KMS-11 (cell line): ENCODE results near the gene PRUNE2.

Experiments
- H2AFZ ChIP-seq: fragments of 200-600 bp; sonication (generic); 2 replicates; pipeline ENCODE4 v1.6.1; 2016; ENCODE audit warnings: antibody characterized with exemption, mixed run types, low read depth
- H3K27ac ChIP-seq: fragments of 200-600 bp; sonication (generic); 2 replicates; pipeline ENCODE4 v1.6.1; 2016; ENCODE audit warnings: mild to moderate bottlenecking, mixed run types
- H3K27me3 ChIP-seq: fragments of 200-600 bp; sonication (generic); 2 replicates; pipeline ENCODE4 v1.6.1; 2017; ENCODE audit warnings: mild to moderate bottlenecking, low read depth, mixed run types, moderate library complexity; ENCODE audit not compliant: insufficient read depth
- H3K36me3 ChIP-seq: fragments of 200-600 bp; sonication (generic); 2 replicates; pipeline ENCODE4 v1.6.1; 2017; ENCODE audit warnings: mild to moderate bottlenecking, mixed run types; ENCODE audit not compliant: insufficient read depth
- H3K4me1 ChIP-seq: fragments of 200-600 bp; sonication (generic); 2 replicates; pipeline ENCODE4 v1.6.1; 2016; ENCODE audit warnings: mild to moderate bottlenecking, low read depth, mixed run types; ENCODE audit not compliant: poor library complexity, severe bottlenecking
- H3K4me2 ChIP-seq: fragments of 200-600 bp; sonication (generic); 2 replicates; pipeline ENCODE4 v1.7.0; 2016; ENCODE audit warnings: mild to moderate bottlenecking, mixed run types
- H3K4me3 ChIP-seq: fragments of 200-600 bp; sonication (generic); IDR thresholded peaks from 2 replicates; pipeline ENCODE4 v1.6.1; 2017; ENCODE audit warnings: low read depth, low read length, mixed read lengths; ENCODE audit not compliant: insufficient read depth
- H3K79me2 ChIP-seq: fragments of 200-600 bp; sonication (generic); 2 replicates; pipeline ENCODE4 v1.6.1; 2016; ENCODE audit warnings: low read depth, mixed run types; ENCODE audit not compliant: insufficient read depth
- H3K9ac ChIP-seq: fragments of 200-600 bp; sonication (generic); 2 replicates; pipeline ENCODE4 v1.6.1; 2016; ENCODE audit warnings: mild to moderate bottlenecking, mixed run types
- H4K20me1 ChIP-seq: fragments of 200-600 bp; sonication (generic); 2 replicates; pipeline ENCODE4 v1.6.1; 2016; ENCODE audit warnings: mild to moderate bottlenecking, mixed run types; ENCODE audit not compliant: insufficient read depth
- TF ChIP-seq, protein P1 (sequence below): fragments of 200-600 bp; sonication (generic); conservative IDR thresholded peaks from 2 replicates; pipeline ENCODE4 v1.6.1; 2017; ENCODE audit warnings: low read depth, mild to moderate bottlenecking, antibody characterized with exemption, low read length, moderate library complexity, mixed read lengths

The PRUNE2 gene

DNA sequence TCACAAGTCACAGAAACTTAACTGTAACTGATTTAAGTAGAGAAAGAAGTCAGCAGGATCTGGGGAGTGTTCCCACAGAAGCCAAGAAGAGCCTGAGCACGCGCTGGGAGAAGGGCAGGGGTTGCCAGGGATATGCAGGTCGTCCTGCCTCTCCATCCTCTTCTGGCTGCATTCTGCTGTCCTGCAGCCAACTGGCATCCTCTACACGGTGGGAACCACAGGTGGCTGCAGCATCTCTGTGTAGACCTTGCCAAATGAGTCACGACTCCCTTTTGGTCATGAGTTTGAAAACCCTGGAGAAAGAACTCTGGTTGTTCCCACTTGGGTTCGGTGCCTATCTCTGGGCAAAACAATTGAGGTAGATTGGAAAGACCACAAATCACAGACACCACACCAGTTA lies 180.0 kb downstream of the PRUNE2 start:
- peak overlapping the region; percentile 45 for H3K9ac ChIP-seq
- H3K36me3 ChIP-seq, result no peaks in the 10 kb centered on the region
- H2AFZ ChIP-seq, result peak overlapping the region; percentile 61; the same call in 1 of the 2 replicates
- no peak overlapping the region for H3K4me3 ChIP-seq
- H3K4me2 ChIP-seq, result peak overlapping the region; percentile 91
- H3K27ac ChIP-seq, result peak overlapping the region; percentile 70
- TF ChIP-seq, protein P1, sequence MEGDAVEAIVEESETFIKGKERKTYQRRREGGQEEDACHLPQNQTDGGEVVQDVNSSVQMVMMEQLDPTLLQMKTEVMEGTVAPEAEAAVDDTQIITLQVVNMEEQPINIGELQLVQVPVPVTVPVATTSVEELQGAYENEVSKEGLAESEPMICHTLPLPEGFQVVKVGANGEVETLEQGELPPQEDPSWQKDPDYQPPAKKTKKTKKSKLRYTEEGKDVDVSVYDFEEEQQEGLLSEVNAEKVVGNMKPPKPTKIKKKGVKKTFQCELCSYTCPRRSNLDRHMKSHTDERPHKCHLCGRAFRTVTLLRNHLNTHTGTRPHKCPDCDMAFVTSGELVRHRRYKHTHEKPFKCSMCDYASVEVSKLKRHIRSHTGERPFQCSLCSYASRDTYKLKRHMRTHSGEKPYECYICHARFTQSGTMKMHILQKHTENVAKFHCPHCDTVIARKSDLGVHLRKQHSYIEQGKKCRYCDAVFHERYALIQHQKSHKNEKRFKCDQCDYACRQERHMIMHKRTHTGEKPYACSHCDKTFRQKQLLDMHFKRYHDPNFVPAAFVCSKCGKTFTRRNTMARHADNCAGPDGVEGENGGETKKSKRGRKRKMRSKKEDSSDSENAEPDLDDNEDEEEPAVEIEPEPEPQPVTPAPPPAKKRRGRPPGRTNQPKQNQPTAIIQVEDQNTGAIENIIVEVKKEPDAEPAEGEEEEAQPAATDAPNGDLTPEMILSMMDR, result no peak
- peaks cover 79% of the 10 kb centered on the region for H3K4me1 ChIP-seq
- H4K20me1 ChIP-seq, result no peaks in the 10 kb centered on the region
- no peaks in the 10 kb centered on the region for H3K79me2 ChIP-seq
- no peaks in the 10 kb centered on the region for H3K27me3 ChIP-seq

- peak overlapping the region; percentile 70 for H3K27ac ChIP-seq
- H3K27me3 ChIP-seq, result no peaks in the 10 kb centered on the region
- H3K79me2 ChIP-seq, result no peaks in the 10 kb centered on the region
- peak overlapping the region; percentile 61 for H2AFZ ChIP-seq
- peak overlapping the region; percentile 45 for H3K9ac ChIP-seq
- peak overlapping the region; percentile 91 for H3K4me2 ChIP-seq
- H3K36me3 ChIP-seq, result no peaks in the 10 kb centered on the region
- H3K4me1 ChIP-seq, result peaks cover 75% of the 10 kb centered on the region
- H3K4me3 ChIP-seq, result no peak overlapping the region
- no peaks in the 10 kb centered on the region for H4K20me1 ChIP-seq
- TF ChIP-seq, protein P1, result no peak
Measured at GRCh38 chr9:76725011-76725546, 180.8 kb downstream of the PRUNE2 start.

DNA sequence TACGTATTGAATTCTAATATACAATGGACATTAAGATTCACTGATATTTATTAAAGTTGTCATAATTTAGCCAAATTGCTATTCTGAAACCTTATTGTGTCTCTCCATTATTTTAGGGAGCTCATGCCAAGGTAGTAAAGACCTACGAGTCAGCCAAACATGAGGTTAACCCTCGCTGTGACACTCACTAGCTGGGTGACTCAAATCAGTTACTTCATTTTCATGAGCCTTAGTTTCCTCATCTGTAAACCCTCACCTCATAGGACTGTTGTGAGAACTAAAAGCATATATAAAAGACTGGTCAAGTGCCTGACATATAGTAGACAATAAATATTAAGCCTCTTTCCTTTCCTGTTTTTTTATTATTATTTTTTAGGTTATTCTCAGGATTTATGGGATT lies 185.7 kb downstream of the PRUNE2 start:
- Histone ChIP-seq H3K9ac (no peak overlapping the region), H3K4me1 (peaks cover 50% of the 10 kb centered on the region), H2AFZ (no peak overlapping the region), H3K27me3 (no peaks in the 10 kb centered on the region), H3K4me3 (no peak overlapping the region), H3K4me2 (no peak overlapping the region), H3K36me3 (no peaks in the 10 kb centered on the region), H3K27ac (no peak overlapping the region), H3K79me2 (no peaks in the 10 kb centered on the region), H4K20me1 (no peaks in the 10 kb centered on the region)
- TF ChIP-seq, protein P1, result no peak

DNA sequence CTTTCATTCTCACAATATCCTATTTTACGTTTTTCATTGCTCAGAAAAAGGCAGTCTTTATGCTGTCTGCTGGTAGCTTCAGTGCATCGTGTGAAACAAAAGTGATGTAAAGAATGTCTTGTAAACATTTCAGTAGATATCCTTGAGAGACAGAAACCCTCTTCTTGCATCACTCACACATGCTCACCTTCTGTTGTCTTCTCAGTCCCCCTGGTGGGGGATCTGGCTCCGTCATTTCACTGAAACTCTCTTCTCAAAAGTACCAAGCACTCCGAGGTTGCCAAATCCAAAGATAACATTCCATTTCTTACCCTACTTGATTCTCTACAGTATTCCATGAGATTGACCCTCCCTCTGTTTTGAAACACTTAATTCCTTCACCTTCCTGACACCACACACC lies 187.7 kb downstream of the PRUNE2 start:
- Histone ChIP-seq H4K20me1 (no peaks in the 10 kb centered on the region), H3K4me2 (peak overlapping the region; percentile 75), H3K79me2 (no peaks in the 10 kb centered on the region), H3K27me3 (no peaks in the 10 kb centered on the region), H3K27ac (peak overlapping the region; percentile 48), H3K36me3 (no peaks in the 10 kb centered on the region), H3K4me1 (peaks cover 30% of the 10 kb centered on the region), H3K9ac (peak overlapping the region; percentile 22; the same call in 1 of the 2 replicates), H3K4me3 (no peak overlapping the region), H2AFZ (peak overlapping the region; percentile 68)
- TF ChIP-seq, protein P1, result peak; percentile 50; the same call in 1 of the 2 replicates
